ENCODE results near the gene TMEM132C. TPM values are rescaled to one million over a fixed set of nuclear protein-coding genes. Genes with fewer than 3 reads are reported as not detected.

TMEM132C gene
- total and polyA plus RNA-seq, 2 of the 4 experiments (the other 2 are of a cell fraction), result not detected

- H3K27me3 ChIP-seq (ENCODE audit: control insufficient read depth, insufficient read depth, low read length), result no peaks in the 10 kb centered on the region
- peaks cover 39% of the 10 kb centered on the region for H3K9me3 ChIP-seq (ENCODE audit: control insufficient read depth, insufficient read depth, low read length)
- H4K91ac ChIP-seq (ENCODE audit: insufficient read depth, low read depth, low read length), result no peak overlapping the region
- H2AFZ ChIP-seq (replicated peaks; ENCODE audit: low read length, poor library complexity), result no peak overlapping the region
- no peaks in the 10 kb centered on the region for H3K36me3 ChIP-seq (ENCODE audit: control insufficient read depth, insufficient read depth, low read length)
- H3K9ac ChIP-seq (ENCODE audit: low read depth, low read length), result no peak overlapping the region
- H2BK20ac ChIP-seq (ENCODE audit: low read depth, low read length), result no peak overlapping the region
- H3K4me2 ChIP-seq (ENCODE audit: low read depth, low read length), result no peak overlapping the region
- no peak overlapping the region for H3K4ac ChIP-seq (ENCODE audit: low read depth, low read length)
- H4K20me1 ChIP-seq (ENCODE audit: insufficient read depth, low read length), result no peaks in the 10 kb centered on the region
- TF ChIP-seq POLR2A (IDR thresholded peaks at IDR 0.05; ENCODE audit: low read depth, low read length), result no peak
- TF ChIP-seq CEBPB (IDR thresholded peaks at IDR 0.05; ENCODE audit: low read depth, low read length), result no peak
- no peak for TF ChIP-seq NFE2L2 (IDR thresholded peaks at IDR 0.05; ENCODE audit: low read depth, low read length)
- no peak for TF ChIP-seq FOS (IDR thresholded peaks at IDR 0.05; ENCODE audit: low read depth, low read length)
- no peak for TF ChIP-seq BHLHE40 (IDR thresholded peaks at IDR 0.05; ENCODE audit: low read depth, low read length)
- no peak for TF ChIP-seq CTCF (conservative IDR thresholded peaks at IDR 0.05; ENCODE audit: low read depth, low read length)
- TF ChIP-seq MAFK (IDR thresholded peaks at IDR 0.05; ENCODE audit: low read depth, low read length), result no peak
- TF ChIP-seq CHD1 (IDR thresholded peaks at IDR 0.05; ENCODE audit: low read depth, low read length), result no peak
- no peak for TF ChIP-seq RCOR1 (IDR thresholded peaks at IDR 0.05; ENCODE audit: insufficient replicate concordance, low read length)
- TF ChIP-seq RFX5 (IDR thresholded peaks at IDR 0.05; ENCODE audit: low read depth, low read length), result no peak
- no peak for TF ChIP-seq MXI1 (IDR thresholded peaks at IDR 0.05; ENCODE audit: borderline replicate concordance, low read depth, low read length)
- no peak for TF ChIP-seq SMC3 (IDR thresholded peaks at IDR 0.05; ENCODE audit: low read depth, low read length)
- no peak for TF ChIP-seq MAZ (IDR thresholded peaks at IDR 0.05; ENCODE audit: borderline replicate concordance, low read depth, low read length)
- no peak for TF ChIP-seq USF2 (IDR thresholded peaks at IDR 0.05; ENCODE audit: low read depth, low read length)
- TF ChIP-seq RAD21 (IDR thresholded peaks at IDR 0.05; ENCODE audit: low read length), result no peak
- no peak for TF ChIP-seq ELK1 (IDR thresholded peaks at IDR 0.05; ENCODE audit: borderline replicate concordance, low read depth, low read length)
- no peak for DNase-seq
- H3K4me1 ChIP-seq (ENCODE audit: control insufficient read depth, insufficient read depth, low read length), result no peaks in the 10 kb centered on the region
- no peak overlapping the region for H2AK9ac ChIP-seq (replicated peaks; ENCODE audit: low read depth, low read length, poor library complexity)
- no peak overlapping the region for H4K8ac ChIP-seq (ENCODE audit: low read depth in 2 of 2, low read length in 2 of 2)
- no peak overlapping the region for H2BK5ac ChIP-seq (ENCODE audit: low read depth, low read length, poor library complexity, severe bottlenecking)
- no peak overlapping the region for H2BK15ac ChIP-seq (ENCODE audit: low read depth, low read length)
- POLR2A ChIA-PET (ENCODE audit: unreplicated experiment), result no interaction called here
- no peak overlapping the region for H3K18ac ChIP-seq (ENCODE audit: low read depth, low read length)
- no peak overlapping the region for H4K5ac ChIP-seq (ENCODE audit: low read depth, low read length)
- in situ Hi-C loops (cut with MboI; ENCODE audit: low sequenced_read_pairs) (no loop called here), intact Hi-C loops (cut with micrococcal nuclease) (no loop called here), dilution Hi-C loops (cut with HindIII; ENCODE audit: low sequenced_read_pairs, unreplicated experiment) (no loop called here)
- no peak overlapping the region for H2BK120ac ChIP-seq (ENCODE audit: low read depth, low read length)
- no peak overlapping the region for H3K4me3 ChIP-seq (ENCODE audit: insufficient read depth, low read depth, low read length)
- H3K27ac ChIP-seq (ENCODE audit: insufficient read depth, low read length), result no peak overlapping the region
- no peak overlapping the region for H3K56ac ChIP-seq (ENCODE audit: extremely low read depth, insufficient read depth, low read length)
- no peaks in the 10 kb centered on the region for H3K9me1 ChIP-seq (ENCODE audit: insufficient read depth, low read length)
- WGBS, 2 experiments (ENCODE audit: extremely low coverage in 2 of 2, insufficient read length in 1 of 2), result 56% methylated on average over 6 of the region's 8 CpGs; no CpG with 5 or more reads in 1 of the 2 experiments
- H3K14ac ChIP-seq (replicated peaks; ENCODE audit: low read depth, low read length), result no peak overlapping the region
- CTCF ChIA-PET, result no interaction called here
- H3K79me1 ChIP-seq (ENCODE audit: low read depth in 1 of 2, low read length in 2 of 2), result no peaks in the 10 kb centered on the region
- no peak overlapping the region for H2AK5ac ChIP-seq (ENCODE audit: low read depth, low read length)
- ATAC-seq (ENCODE audit: low read depth), result no peak
- no peak overlapping the region for H3K23ac ChIP-seq (ENCODE audit: low read depth, low read length)
- no TSS peak for BruUV-seq (replicated peaks)
Measured at GRCh38 chr12:128510511-128510910, 243.5 kb downstream of the TMEM132C start.

Measured in IMR-90 (cell line).